ENCODE data around the gene GPR17.

DNA sequence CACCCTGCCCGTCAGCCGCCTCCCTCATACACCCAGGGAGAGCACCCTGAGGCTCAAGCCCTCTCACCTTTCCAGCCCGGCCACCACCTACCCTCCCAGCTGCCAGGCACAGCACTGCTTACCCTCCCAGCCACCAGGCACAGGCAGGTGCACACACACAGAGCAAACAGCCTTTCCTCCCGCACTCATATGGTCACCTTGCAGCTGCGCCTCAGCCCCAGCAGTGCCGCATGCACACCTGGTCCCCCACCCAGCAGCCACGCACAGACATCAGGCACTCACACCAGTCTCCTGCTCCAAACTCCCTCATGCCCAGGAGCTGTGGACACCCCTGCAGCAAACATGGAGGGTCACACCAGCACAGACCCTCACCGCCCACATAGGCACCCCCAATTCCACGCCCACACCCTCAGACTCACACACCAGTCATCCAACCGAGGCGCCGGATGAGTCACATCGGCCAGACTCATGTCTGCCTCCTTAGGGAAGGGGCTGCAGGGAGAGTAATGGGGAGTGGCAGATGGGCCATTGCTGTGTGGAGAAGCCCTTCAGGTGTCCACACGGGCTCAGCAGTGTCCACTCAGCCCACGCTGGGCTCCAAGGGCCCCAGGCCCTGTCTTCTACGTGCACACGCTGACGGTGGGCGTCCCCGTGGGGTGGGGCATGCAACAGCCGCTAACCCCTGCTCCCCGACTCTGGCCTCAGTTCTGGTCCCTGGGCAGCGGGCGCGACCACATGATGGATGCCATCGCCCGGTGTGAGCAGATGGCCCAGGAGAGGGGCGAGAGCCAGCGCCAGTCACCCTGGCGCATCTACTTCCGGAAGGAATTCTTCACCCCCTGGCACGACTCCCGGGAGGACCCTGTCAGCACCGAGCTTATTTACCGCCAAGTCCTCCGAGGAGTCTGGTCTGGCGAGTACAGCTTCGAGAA lies 22.3 kb upstream of the GPR17 start:
- TF ChIP-seq, protein P1, sequence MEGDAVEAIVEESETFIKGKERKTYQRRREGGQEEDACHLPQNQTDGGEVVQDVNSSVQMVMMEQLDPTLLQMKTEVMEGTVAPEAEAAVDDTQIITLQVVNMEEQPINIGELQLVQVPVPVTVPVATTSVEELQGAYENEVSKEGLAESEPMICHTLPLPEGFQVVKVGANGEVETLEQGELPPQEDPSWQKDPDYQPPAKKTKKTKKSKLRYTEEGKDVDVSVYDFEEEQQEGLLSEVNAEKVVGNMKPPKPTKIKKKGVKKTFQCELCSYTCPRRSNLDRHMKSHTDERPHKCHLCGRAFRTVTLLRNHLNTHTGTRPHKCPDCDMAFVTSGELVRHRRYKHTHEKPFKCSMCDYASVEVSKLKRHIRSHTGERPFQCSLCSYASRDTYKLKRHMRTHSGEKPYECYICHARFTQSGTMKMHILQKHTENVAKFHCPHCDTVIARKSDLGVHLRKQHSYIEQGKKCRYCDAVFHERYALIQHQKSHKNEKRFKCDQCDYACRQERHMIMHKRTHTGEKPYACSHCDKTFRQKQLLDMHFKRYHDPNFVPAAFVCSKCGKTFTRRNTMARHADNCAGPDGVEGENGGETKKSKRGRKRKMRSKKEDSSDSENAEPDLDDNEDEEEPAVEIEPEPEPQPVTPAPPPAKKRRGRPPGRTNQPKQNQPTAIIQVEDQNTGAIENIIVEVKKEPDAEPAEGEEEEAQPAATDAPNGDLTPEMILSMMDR (optimal IDR thresholded peaks at IDR 0.05 in 1 of 3, IDR thresholded peaks at IDR 0.05 in 1 of 3, conservative IDR thresholded peaks at IDR 0.05 in 1 of 3; ENCODE audit: extremely low read depth in 1 of 3, insufficient read depth in 2 of 3, low read length in 3 of 3) = no peak
- no peak for TF ChIP-seq EZH2 (IDR thresholded peaks at IDR 0.05; ENCODE audit: low read length)

Data from keratinocyte (primary cell).